CD4-positive, CD25-positive, alpha-beta regulatory T cell (primary cell): ENCODE data around the gene NASP. TPM values are rescaled to one million over a fixed set of nuclear protein-coding genes. Genes with fewer than 3 reads are reported as not detected.
A peak's percentile ranks its signal among the peaks of the same experiment; 100 is the strongest.

Experiments
- ATAC-seq, 2 donors: fragments of 150-1000 bp; cut with Tn5 transposase; one replicate each; pipeline ENCODE4 v1.10.0; 2021; ENCODE audit warnings: low read depth in 2 of 2, moderate number of reproducible peaks in 2 of 2, moderate library complexity in 1 of 2
- DNase-seq, 3 donors: peaks; one replicate each; pipeline versions ENCODE4 v3.0.0 to v3.0.0-alpha.2; 2012 to 2022; ENCODE audit warnings: mixed read lengths in 1 of 3
- H3K27ac ChIP-seq: one replicate; pipeline ENCODE4 v1.7.0; 2013; ENCODE audit warnings: mild to moderate bottlenecking, low read length; ENCODE audit not compliant: insufficient read depth, poor library complexity, severe bottlenecking
- H3K27me3 ChIP-seq: one replicate; pipeline ENCODE4 v1.7.0; 2013; ENCODE audit warnings: low read length; ENCODE audit not compliant: control insufficient read depth, insufficient read depth
- H3K36me3 ChIP-seq: one replicate; pipeline ENCODE4 v1.7.0; 2013; ENCODE audit warnings: mild to moderate bottlenecking, low read length, moderate library complexity; ENCODE audit not compliant: control insufficient read depth, insufficient read depth
- H3K4me1 ChIP-seq: 2 replicates; pipeline ENCODE4 v1.7.0; 2013; ENCODE audit warnings: mild to moderate bottlenecking, low read length; ENCODE audit not compliant: insufficient read depth, control insufficient read depth, poor library complexity, severe bottlenecking
- H3K4me3 ChIP-seq: one replicate; pipeline ENCODE4 v1.7.0; 2013; ENCODE audit warnings: low read depth, mild to moderate bottlenecking, low read length, moderate library complexity
- H3K9me3 ChIP-seq, 2 experiments: 1 replicate in 1 of 2; 2 replicates in 1 of 2; pipeline ENCODE4 v1.7.0; 2013; ENCODE audit warnings: low read length in 2 of 2, mild to moderate bottlenecking in 1 of 2, moderate library complexity in 1 of 2; ENCODE audit not compliant: control insufficient read depth in 2 of 2
- H3K27ac Mint-ChIP-seq, 3 donors: one replicate each; pipeline ENCODE4 v1.8.0; 2020 to 2022; ENCODE audit warnings: mild to moderate bottlenecking in 3 of 3, mixed read lengths in 3 of 3, moderate library complexity in 2 of 3
- H3K27me3 Mint-ChIP-seq: one replicate; pipeline ENCODE4 v1.8.0; 2022; ENCODE audit warnings: mild to moderate bottlenecking, mixed read lengths
- H3K36me3 Mint-ChIP-seq: one replicate; pipeline ENCODE4 v1.8.0; 2020; ENCODE audit warnings: mixed read lengths
- H3K4me1 Mint-ChIP-seq, 4 donors: one replicate each; pipeline ENCODE4 v1.8.0; 2020 to 2022; ENCODE audit warnings: mixed read lengths in 4 of 4, mild to moderate bottlenecking in 1 of 4
- H3K4me3 Mint-ChIP-seq, 4 donors: one replicate each; pipeline ENCODE4 v1.8.0; 2020 to 2022; ENCODE audit warnings: mild to moderate bottlenecking in 4 of 4, mixed read lengths in 4 of 4, moderate library complexity in 3 of 4
- H3K9me3 Mint-ChIP-seq, 7 donors: one replicate each; pipeline ENCODE4 v1.8.0; 2020 to 2022; ENCODE audit warnings: mixed read lengths in 7 of 7, mild to moderate bottlenecking in 3 of 7, moderate library complexity in 2 of 7
- polyA plus RNA-seq, 4 donors: library from polyadenylated mRNA; unstranded; fragments of 300-500 nt; fragmentation: Illumina TruSeq; gene quantifications; one replicate each; pipeline ENCODE4 v1.2.3, GENCODE V29; 2021
- total RNA-seq: library from RNA; stranded (reverse); gene quantifications from one replicate; pipeline ENCODE4 v1.2.3, GENCODE V29; 2022

NASP gene
- total and polyA plus RNA-seq, 5 donors from 2014 or later: 77.8 to 147 (median 81.7) TPM

DNA sequence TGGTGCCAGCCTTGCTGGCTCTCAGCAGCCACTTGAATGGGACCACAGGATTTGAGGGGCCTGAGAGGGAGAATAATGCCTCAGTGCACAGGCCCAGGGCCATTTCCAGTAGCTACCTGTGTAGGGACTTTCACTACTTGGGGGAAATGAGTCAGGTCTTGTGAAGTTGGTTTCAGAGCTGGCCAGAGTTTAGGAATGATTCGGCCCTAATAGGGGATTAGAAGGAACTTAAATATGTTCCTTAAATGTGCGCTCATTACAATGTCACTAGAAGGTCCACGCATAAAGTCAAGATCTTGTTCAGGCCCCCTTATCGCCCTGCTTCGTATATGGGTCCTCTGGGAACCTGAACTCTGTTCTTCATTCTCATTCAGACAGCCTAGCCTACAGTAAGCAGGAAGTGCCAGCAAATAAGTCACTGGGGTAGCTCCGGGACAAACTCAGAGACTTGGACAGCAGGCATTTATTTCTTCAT lies 38.8 kb upstream of the NASP start:
- no peak overlapping the region for H3K4me3 ChIP-seq
- peaks cover 0 to 1% (median 0%) of the 10 kb centered on the region in 7 donors for H3K9me3 Mint-ChIP-seq
- peak overlapping the region in 2 of 4 donors; percentile 23 to 66 for H3K4me3 Mint-ChIP-seq
- H3K27me3 ChIP-seq: no peaks in the 10 kb centered on the region
- H3K27ac Mint-ChIP-seq: peak overlapping the region in 1 of 3 donors; percentile 65
- DNase-seq (no peak), ATAC-seq (no peak)
- H3K4me1 Mint-ChIP-seq: peaks cover 21 to 28% (median 22%) of the 10 kb centered on the region in 4 donors
- H3K36me3 Mint-ChIP-seq: no peaks in the 10 kb centered on the region
- no peaks in the 10 kb centered on the region for H3K27me3 Mint-ChIP-seq
- H3K4me1 ChIP-seq: peaks cover 19% of the 10 kb centered on the region
- H3K27ac ChIP-seq: no peak overlapping the region
- H3K36me3 ChIP-seq: no peaks in the 10 kb centered on the region
- no peaks in the 10 kb centered on the region for H3K9me3 ChIP-seq

DNA sequence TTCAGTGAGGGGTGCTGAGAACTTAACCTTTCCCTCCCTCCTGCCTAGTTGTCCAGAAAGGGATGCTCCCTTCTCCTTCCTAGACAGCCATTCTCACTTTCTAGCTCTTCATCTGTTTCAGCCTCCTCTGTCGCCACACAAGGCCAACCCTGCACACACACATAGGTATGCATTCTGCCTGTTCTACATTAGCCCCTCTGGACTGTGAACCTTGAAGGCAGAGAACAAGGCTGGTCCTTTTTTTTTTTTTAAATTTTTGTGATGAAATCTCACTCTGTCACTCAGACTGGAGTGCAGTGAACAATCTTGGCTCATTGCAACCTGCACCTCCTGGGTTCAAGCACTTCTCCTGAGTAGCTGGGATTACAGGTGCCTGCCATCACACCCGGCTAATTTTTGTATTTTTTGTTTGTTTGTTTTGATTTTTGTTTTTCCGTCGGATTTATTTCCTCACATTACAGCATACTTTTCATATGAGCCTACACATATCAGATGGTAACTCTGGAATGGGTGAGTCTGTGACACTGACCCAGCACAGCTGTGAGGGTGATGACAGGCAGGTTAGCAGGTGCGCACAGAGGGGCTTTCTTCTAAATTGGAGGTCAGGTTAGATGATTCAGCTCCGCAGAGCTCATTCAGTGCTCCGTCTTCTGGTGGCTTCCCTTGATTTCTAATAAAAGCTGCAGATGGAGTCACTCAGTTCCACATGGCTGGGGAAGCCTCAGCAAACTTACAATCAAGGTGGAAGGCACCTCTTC lies 38.1 kb upstream of the NASP start:
- Mint-ChIP-seq H3K9me3 (peaks cover 0 to 1% (median 0%) of the 10 kb centered on the region in 7 donors), H3K4me1 (peaks cover 20 to 34% (median 24%) of the 10 kb centered on the region in 4 donors), H3K27ac (peak overlapping the region in 1 of 3 donors; percentile 48), H3K36me3 (no peaks in the 10 kb centered on the region), H3K4me3 (peak overlapping the region in 2 of 4 donors; percentile 2 to 23), H3K27me3 (no peaks in the 10 kb centered on the region)
- Histone ChIP-seq H3K4me1 (peaks cover 24% of the 10 kb centered on the region), H3K27ac (no peak overlapping the region), H3K36me3 (no peaks in the 10 kb centered on the region), H3K4me3 (no peak overlapping the region), H3K9me3 (no peaks in the 10 kb centered on the region), H3K27me3 (no peaks in the 10 kb centered on the region)
- ATAC-seq (no peak), DNase-seq (no peak)

DNA sequence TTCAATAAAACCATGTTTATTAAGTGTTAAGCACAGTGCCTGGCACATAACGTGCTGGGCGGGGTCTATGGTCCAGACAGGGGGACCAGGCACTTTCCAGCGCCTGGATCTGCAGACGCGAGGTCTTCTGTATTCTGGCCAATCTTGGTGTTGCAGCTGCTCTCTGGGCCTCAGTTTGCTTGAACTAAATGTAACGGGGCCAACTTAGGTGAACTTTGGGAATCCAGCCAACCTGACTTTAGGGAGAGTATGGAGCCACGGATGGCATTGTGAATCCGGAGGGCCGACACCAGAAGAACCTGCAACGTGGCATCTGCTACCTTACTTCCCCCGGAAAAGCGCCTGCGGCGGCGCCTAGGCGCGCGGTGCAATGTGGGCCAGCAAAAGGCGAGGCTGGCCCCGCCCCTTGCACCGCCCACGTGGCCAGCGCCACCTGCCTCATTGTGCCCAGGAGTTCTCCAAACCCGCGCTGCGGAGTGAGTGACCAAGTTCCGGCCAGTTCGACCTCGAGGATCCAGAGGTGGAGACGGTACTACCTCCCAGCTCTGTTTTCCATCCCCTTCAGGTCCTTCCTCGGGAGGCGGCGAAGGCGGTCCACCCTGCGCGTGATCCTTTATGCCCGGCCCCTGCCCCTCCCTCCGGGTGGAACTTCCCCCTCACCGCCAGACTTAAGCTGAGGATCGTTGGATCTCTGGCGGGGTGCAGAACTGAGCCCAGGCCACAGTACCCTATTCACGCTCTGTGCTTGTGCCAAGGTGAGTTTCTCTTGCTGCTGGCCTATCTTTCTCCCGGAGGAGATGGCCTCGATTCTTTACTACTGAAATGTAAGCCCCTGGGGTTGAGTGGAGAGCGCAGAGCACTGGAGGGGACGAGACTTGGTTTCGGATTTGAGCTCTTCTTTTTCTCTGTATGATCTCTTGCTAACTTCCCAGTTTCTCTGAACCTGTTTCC lies 33.2 kb upstream of the NASP start, which contains the start of gene AKR1A1:
Gene AKR1A1 (plus strand): TSS at position 426 of the 951 bp plus-strand sequence. CDS start 10,969 bp downstream, outside the sequence.
- H3K27me3 ChIP-seq: no peaks in the 10 kb centered on the region
- Mint-ChIP-seq H3K36me3 (peaks cover 2% of the 10 kb centered on the region), H3K4me3 (peak within 1 kb of the TSS; percentile 94 to 98 (median 97)), H3K4me1 (peaks cover 10 to 29% (median 17%) of the 10 kb centered on the region in 4 donors), H3K27ac (peak within 1 kb of the TSS; percentile 97 to 98 (median 97)), H3K9me3 (peaks cover 0 to 1% (median 0%) of the 10 kb centered on the region in 7 donors), H3K27me3 (no peaks in the 10 kb centered on the region)
- ATAC-seq (peak; percentile 98 to 99), DNase-seq (peak; percentile 79 to 94 (median 87))
- H3K27ac ChIP-seq: peak within 1 kb of the TSS; percentile 89
- peak within 1 kb of the TSS; percentile 98 for H3K4me3 ChIP-seq
- H3K4me1 ChIP-seq: peaks cover 20% of the 10 kb centered on the region
- H3K36me3 ChIP-seq: no peaks in the 10 kb centered on the region
- H3K9me3 ChIP-seq: no peaks in the 10 kb centered on the region

DNA sequence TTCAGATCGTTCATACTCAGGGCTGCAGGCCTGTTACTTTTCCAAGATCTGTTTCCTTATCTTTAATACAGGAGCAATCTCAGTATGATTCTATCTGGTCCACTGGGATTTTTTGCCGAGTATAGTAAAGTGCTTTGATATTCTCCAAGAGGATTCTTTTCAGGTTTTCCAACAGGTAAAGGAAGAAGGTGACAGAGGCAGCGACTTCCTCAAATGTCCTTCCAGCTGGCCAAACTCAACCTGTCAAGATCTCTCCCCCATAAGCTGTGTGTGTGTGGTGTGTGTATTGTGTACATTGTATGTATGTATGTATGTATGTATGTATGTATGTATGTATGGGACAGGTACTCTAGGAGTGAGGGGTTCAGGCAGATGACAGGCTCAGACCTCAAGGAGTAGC lies 32.2 kb upstream of the NASP start:
- H3K9me3 ChIP-seq: no peaks in the 10 kb centered on the region
- ATAC-seq (no peak), DNase-seq (no peak)
- peak overlapping the region; percentile 98 for H3K4me3 ChIP-seq
- Mint-ChIP-seq H3K9me3 (peaks cover 0 to 1% (median 0%) of the 10 kb centered on the region in 7 donors), H3K27me3 (no peaks in the 10 kb centered on the region), H3K36me3 (peaks cover 5% of the 10 kb centered on the region), H3K27ac (peak overlapping the region in 2 of 3 donors; percentile 97), H3K4me3 (peak overlapping the region; percentile 94 to 98 (median 97)), H3K4me1 (peaks cover 10 to 30% (median 16%) of the 10 kb centered on the region in 4 donors)
- H3K27ac ChIP-seq: peak overlapping the region; percentile 89
- H3K36me3 ChIP-seq: no peaks in the 10 kb centered on the region
- H3K4me1 ChIP-seq: peaks cover 20% of the 10 kb centered on the region
- no peaks in the 10 kb centered on the region for H3K27me3 ChIP-seq

DNA sequence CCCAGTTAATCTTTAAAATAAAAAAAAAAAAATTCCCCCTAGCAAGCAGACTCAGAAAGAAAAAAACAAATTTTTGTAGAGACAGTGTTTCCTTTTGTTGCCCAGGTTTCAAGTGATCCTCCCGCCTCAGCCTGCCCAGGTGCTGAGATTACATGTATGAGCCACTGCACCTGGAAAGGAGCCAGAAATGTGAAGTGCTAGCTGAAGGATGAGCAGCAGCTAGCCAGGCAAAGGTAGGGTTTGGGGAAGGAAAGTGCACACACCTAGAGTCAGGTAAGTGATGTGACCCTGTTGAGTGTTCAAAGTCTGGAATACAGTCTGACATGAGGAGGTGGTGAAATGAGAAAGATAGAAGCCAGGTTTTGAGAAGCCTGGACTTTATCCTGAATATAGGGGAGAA lies 31.5 kb upstream of the NASP start:
- ATAC-seq: no peak
- no peaks in the 10 kb centered on the region for H3K27me3 Mint-ChIP-seq
- H3K9me3 Mint-ChIP-seq: peaks cover 0 to 1% (median 0%) of the 10 kb centered on the region in 7 donors
- peaks cover 10 to 30% (median 16%) of the 10 kb centered on the region in 4 donors for H3K4me1 Mint-ChIP-seq
- Histone ChIP-seq H3K27ac (no peak overlapping the region), H3K9me3 (no peaks in the 10 kb centered on the region), H3K4me1 (peaks cover 20% of the 10 kb centered on the region), H3K27me3 (no peaks in the 10 kb centered on the region), H3K4me3 (no peak overlapping the region), H3K36me3 (no peaks in the 10 kb centered on the region)
- H3K27ac Mint-ChIP-seq: peak overlapping the region in 2 of 3 donors; percentile 48 to 55
- H3K4me3 Mint-ChIP-seq: peak overlapping the region; percentile 4 to 94 (median 6)
- no peak for DNase-seq
- H3K36me3 Mint-ChIP-seq: peaks cover 5% of the 10 kb centered on the region

DNA sequence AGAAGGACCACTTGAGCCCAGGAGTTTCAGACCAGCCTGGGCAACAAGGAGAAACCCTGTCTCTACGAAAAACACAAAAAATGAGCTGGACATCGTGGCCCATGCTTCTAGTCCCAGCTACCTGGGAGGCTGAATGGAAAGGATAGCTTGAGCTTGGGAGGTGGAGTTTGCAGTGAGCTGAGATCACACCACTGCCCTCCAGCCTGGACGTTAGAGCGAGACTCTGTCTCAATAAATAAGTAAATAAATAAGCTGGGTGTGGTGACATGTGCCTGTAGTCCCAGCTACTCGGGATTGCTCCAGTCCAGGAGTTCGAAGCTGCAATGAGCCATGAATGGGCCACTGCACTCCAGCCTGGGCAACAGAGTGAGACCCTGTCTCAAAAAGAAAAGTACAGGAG lies 29.6 kb upstream of the NASP start:
- no peak overlapping the region for H3K27ac Mint-ChIP-seq
- H3K36me3 Mint-ChIP-seq: peaks cover 5% of the 10 kb centered on the region
- no peak overlapping the region for H3K4me3 ChIP-seq
- H3K9me3 Mint-ChIP-seq: peaks cover 0 to 1% (median 0%) of the 10 kb centered on the region in 7 donors
- H3K27me3 ChIP-seq: no peaks in the 10 kb centered on the region
- H3K4me1 Mint-ChIP-seq: peaks cover 10 to 38% (median 23%) of the 10 kb centered on the region in 4 donors
- no peaks in the 10 kb centered on the region for H3K9me3 ChIP-seq
- ATAC-seq (no peak), DNase-seq (no peak)
- H3K4me1 ChIP-seq: peaks cover 20% of the 10 kb centered on the region
- H3K4me3 Mint-ChIP-seq: no peak overlapping the region
- no peak overlapping the region for H3K27ac ChIP-seq
- H3K36me3 ChIP-seq: peaks cover 2% of the 10 kb centered on the region
- no peaks in the 10 kb centered on the region for H3K27me3 Mint-ChIP-seq

DNA sequence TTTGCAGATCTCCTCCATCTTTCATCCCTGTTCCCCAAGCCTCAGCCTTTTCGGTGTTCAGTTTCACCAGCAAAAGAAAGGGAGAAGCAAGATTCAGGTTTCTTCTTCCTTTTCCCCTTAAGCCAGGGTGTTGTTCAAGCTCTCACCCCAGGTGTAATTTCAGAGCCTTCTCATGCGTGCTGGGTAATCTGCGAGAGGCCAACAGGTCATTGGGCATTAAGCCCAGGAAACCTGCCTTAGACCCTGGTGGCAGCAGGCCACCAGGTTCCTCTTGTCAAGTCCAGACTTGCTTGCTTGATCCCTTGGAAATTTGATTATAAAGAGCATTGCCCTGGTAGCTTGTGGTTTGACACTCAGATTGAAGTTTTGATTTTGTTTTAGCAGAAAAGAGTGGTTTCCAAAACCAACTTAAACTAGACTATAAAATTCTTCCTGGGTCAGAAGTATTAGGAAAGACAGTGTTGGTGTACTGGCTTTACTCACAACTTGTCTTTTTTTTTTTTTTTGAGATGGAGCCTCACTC lies 26.4 kb upstream of the NASP start:
- Histone ChIP-seq H3K27me3 (no peaks in the 10 kb centered on the region), H3K4me3 (no peak overlapping the region), H3K9me3 (no peaks in the 10 kb centered on the region), H3K4me1 (no peaks in the 10 kb centered on the region), H3K36me3 (peaks cover 7% of the 10 kb centered on the region), H3K27ac (no peak overlapping the region)
- H3K27me3 Mint-ChIP-seq: no peaks in the 10 kb centered on the region
- peaks cover 0 to under 1% (median 0%) of the 10 kb centered on the region in 7 donors for H3K9me3 Mint-ChIP-seq
- H3K4me1 Mint-ChIP-seq: peaks cover 1 to 22% (median 9%) of the 10 kb centered on the region in 4 donors
- DNase-seq (no peak), ATAC-seq (no peak)
- H3K36me3 Mint-ChIP-seq: peaks cover 19% of the 10 kb centered on the region
- peak overlapping the region in 1 of 4 donors; percentile 25 for H3K4me3 Mint-ChIP-seq
- H3K27ac Mint-ChIP-seq: no peak overlapping the region
